HG02943 (cell line): ENCODE data around the gene KRT16.
"Not testable (repeated sequence)": the region's sequence is repeated elsewhere in the genome, so short reads cannot be mapped to it uniquely, and the experiment has no call there.

Experiments
- ATAC-seq: cut with Tn5 transposase; IDR thresholded peaks from one replicate; pipeline ENCODE4 v1.9.1; 2021; ENCODE audit warnings: mild to moderate bottlenecking, low read depth, moderate library complexity; ENCODE audit not compliant: unreplicated experiment

The KRT16 gene

DNA sequence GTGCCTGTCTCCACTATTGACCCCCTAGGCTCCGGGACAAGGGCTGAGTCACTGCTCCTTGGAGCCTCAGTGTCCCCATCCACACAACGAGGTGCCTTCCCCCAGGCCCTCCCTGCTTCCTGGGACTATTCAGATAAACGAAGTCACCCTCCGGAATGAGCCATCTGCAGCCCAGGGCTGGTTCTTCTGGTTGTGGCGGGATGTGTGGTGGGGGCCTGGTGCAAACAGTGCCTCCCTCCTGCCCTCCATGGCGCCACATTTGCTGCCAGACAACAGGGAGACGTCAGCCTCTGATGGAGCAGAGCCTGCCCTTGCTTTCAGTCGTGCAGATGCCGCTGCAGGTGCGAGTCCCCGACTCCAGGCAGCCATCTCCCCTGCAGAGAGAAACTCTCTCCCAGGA, 5.1 kb upstream of the KRT16 start:
- ATAC-seq, result no peak

DNA sequence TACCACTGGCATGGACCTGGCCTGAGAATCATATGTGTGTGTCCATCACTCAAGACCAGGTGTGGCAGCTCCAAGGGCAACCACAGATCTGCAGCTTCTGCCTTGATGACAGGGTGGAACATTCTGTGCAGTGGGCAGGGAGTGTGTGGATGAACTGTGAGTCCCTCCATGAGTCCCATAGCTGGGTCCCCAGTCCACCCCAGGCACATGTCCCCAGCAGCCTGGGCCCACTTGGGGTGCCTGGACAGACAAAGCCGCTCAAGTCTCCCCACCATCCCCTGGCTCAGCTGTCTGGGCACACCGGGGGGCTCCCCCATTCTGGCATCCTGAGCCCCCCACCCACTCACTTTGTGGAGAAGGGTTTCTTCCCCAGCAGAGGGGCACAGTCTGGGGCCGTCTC, 4.6 kb upstream of the KRT16 start:
- ATAC-seq, result no peak

DNA sequence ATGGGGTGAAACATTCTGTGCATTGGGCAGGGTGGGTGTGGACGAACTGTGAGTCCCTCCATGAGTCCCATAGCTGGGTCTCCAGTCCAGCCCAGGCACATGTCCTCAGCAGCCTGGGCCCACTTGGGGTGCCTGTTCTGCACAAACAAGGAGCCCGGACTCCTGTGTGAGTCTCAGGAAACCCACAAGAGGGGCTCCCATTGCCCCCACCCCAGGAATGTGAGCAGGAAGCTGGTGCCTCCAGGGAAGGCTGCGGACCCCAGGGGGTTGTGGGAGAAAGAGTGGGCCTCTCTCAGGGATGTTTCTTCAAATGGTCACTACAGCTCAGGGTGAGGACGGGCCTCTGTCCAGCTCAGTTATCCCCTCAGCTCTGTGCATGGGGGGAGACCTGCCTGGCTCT, 3.9 kb upstream of the KRT16 start:
- ATAC-seq, result not testable (repeated sequence)

DNA sequence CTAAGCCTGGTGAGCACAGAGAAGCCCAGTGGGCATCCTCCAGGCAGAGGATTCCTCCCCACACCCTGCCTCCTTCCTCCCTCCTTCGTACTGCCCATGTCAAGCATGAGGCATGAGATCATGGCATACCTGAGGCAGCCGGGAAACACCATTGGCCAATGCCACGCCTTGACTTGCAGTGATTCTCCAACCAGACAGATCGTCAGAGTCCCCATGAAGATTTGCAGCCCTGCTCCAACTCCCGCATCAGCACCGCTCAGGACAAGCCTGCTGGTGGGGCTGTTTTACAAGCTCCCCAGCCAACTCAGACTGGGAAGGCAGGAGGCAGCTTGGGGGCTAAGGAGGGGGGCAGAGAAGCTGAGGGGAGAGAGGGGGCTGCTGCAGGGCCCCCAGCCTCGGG, 2.9 kb upstream of the KRT16 start:
- ATAC-seq, result no peak

DNA sequence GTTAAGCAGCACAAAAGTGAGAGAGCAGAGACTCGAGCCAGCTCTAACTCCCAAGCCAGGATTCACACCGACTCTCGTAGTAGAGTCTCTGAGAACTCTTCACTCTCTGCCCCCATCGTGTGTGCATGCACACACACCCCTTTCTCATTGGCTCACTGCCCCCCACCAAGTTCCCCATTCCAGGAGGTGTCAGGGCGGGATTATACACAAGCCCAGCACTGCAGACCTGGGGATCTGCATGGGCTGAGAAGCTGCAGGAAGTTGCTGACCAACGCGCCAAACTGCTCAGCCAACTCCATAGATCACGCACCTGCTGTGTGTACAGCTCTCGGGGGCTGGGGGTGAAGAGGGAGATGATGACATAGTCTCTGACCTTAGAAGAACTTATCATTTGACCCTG, 2.2 kb upstream of the KRT16 start:
- not testable (repeated sequence) for ATAC-seq

DNA sequence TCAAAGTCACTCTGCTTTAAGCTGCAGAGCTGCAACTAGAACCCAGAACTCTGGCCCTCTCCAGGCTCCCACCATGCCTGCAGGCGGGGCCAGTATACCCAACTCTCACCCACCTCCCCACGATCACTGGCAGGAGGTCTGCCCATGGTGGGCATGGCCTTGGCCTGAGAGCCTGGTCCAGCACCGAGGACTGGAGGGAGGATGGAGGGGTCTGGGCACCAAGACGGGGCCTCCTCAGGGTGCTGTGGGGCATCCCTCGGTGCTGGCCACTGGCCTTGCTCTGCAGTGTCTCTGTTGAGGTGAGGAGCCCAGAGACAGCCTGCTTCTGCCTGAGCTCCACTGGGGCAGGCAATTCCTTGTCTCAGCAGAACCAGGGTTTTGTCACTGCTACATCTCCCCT, 1.5 kb upstream of the KRT16 start:
- no peak for ATAC-seq

DNA sequence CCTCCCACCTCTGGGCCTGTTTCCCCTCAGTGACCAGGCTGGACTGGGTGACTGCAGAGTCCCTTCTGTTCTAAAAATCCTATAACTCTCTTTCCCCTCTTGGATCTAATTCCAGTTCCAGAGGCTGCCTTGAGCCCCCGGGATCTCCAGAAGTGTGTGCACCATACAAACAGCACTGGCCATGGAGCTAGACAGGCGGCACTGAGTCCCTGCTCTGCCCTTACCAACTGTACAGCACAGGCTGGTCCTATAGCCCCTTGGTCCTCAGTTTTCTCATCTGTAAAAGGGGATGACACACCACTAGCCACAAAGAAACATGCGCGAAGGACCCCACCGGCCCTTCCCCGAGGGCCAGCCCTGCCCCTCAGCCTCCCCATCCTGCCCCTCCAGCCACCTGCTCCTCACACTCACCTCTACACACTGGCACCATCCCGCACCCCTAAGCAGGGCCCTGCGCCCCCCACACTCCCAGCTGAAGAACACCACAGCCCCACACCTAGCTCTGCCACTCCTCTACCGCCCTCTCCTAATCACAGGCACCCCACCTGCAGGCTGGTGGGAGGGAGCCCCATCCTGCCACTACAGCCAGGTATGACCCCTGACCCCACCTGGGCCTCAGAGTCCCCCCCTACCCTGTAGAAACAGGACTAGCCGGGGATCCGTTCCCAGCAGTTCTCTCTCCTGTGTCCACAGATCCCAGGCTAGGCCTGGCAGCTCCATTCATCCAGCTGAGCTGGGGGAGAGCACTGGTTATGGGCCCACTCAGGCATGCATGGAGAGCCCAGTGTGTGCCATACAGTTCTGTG, 913 bp upstream of the KRT16 start:
- no peak for ATAC-seq

DNA sequence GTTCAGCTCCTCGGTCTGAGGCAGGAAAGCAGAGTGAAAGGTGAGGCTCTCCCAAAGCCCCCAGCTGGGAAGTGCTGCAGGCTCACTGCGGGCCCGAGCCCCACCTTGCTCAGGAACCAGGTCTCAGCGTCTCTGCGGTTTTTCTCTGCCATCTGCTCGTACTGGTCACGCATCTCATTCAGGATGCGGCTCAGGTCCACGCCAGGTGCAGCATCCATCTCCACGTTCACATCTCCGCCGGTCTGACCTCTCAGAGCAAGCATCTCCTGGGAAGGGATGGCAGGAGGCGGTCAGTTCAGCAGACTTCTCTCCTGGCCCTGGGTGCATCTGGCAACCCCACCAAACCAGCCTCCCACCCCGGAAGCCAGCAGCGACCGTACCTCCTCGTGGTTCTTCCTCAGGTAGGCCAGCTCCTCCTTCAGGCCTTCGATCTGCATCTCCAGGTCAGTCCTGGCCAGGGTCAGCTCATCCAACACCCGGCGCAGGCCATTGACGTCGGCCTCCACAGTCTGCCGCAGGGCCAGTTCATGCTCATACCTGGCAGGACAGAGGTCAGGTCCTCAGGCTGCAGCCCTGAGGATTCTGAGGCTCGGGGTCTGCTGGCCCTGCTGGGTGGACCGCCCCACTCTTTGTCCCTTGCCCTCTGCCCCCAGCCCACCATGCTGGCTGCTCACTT, 1.5 kb downstream of the KRT16 start:
- no peak for ATAC-seq

DNA sequence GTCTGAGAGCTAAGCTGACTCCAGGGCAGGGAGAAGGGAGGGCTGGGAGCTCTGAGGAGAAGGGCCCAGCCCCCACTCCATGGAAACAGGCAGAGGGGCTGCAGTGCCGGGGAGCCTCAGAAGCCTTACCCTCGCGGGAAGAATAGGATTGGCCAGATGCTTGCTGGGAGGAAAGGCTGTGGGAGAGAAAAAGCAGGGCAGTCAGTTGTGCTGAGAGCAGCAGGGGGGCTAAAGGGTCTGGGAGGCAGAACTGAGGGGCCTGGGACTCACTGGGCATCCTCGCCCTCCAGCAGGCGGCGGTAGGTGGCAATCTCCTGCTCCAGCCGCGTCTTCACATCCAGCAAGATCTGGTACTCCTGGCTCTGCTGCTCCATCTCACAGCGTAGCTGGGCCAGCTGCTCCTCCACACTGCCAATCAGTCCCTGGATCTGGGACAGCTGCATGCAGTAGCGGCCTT, 2.5 kb downstream of the KRT16 start:
- ATAC-seq, result not testable (repeated sequence)

DNA sequence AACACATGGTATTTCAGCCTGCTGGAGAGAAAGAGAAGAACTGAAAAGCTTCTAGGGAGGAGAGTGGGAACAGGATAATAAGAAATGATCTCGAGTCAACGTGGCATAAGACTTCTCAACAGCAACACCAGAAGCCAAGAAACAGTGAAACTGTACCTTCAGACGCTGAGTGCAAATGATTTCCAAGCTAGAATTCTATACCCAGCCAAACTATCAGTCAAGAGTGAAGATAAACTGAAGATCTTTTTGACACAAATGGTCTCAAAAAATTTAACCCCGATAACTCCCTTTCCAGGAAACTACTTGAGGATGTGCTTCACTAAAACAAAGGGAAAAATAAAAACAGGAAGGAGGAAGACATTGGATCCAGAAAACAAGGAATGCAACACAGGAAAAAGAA, 5.6 kb downstream of the KRT16 start:
- ATAC-seq, result not testable (repeated sequence)

DNA sequence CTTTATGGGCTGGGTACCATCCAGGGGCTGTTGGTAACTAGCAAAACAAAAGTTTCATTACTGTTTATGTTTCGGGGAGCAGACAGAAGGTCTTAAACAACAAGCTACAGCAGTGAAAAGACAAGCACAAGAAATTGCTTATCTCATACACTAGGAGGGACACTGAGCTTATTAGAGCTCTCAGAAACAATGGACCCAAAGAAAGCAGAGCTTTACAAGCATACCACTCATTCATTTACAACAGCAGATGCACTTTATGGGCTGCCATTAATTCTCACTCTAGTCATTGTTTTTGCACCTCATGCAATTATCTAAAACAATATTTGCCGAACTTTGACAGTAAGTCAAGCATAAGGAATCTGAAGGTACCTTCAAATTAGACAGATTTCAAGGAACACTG, 10.0 kb downstream of the KRT16 start:
- ATAC-seq, result no peak

DNA sequence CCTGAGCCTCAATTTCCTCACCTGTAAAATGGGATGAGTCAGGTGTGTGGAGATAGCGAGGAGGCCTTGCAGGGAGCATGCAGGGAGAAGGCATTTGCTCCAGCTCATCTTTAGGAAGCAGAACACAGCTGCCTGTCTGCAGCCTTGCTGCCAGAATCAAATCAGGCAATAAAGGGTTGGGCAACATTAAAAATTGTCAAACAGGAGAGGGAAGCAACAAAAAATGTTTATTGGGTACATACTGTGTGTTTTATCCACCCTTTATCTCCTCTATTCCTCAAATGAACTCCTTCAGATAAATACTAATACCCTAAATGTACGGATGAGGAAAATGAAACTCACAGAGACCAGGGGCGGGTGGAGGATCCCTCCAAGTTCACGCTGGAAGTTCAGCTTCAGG, 12.2 kb downstream of the KRT16 start:
- no peak for ATAC-seq

DNA sequence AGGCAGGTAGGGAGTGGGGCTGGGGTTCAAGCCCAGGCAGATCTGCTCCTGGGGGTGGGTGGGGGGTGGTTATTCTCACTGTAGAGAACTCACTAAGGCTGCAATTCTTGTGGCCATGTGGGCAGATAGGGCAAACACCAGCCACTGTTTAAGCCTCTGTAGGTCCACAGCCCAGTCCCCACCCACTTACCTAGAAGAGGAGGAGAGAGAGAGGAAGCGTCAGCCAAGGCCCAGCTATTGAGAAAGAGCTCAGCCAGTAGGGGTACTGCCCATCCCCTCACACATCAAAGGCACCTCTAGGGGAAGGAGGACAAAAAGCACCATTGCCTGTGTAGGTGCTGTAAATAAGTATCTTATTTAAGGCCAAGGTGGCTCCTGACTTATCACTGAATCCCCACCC, 12.9 kb downstream of the KRT16 start:
- ATAC-seq, result no peak

DNA sequence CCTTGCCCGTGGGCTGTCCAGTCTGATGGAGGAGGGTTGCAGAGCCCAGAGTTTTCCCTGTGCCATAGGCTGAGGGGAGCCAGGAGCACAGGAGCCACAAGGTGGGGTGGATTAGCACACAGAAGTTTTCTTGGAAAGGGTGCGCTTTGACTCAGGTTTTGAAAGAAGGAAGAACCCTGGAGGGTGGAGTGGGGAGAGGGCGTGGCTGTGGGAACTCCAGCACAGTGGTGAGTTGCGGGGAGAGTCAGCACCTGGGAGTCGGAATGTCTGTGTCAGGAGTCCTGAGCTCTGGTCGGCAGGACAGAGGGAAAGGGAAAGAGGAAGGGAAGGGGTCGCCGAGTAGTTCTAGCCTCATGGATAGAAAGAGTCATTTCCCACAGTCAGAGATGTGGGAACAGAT, 17.0 kb downstream of the KRT16 start:
- ATAC-seq, result no peak

DNA sequence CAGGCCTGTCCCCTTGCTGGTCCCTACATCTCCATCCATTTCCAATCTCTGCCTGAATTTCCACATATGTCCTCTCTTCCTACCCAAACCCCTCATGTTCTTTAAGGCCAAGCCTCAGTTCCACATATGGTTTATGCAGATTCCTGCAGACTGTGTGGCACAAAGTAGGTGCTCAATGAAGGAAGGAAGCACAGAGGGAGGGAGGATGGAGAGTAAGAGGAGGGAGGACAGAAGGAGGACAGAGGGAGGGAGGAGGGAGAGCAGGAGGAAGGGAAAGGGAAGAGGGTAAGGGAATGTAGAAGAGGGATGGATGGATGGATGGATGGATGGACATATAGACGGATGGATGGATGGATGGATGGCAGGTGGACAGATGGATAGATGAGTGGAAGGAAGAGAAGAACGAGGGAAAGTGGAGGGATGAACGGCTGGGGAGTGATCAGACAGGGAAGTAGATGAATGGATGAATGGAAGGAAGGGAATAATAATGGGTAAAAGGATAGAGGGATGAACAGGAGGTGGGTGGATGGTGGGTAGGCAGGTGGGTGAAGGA, 18.1 kb downstream of the KRT16 start:
- no peak for ATAC-seq

DNA sequence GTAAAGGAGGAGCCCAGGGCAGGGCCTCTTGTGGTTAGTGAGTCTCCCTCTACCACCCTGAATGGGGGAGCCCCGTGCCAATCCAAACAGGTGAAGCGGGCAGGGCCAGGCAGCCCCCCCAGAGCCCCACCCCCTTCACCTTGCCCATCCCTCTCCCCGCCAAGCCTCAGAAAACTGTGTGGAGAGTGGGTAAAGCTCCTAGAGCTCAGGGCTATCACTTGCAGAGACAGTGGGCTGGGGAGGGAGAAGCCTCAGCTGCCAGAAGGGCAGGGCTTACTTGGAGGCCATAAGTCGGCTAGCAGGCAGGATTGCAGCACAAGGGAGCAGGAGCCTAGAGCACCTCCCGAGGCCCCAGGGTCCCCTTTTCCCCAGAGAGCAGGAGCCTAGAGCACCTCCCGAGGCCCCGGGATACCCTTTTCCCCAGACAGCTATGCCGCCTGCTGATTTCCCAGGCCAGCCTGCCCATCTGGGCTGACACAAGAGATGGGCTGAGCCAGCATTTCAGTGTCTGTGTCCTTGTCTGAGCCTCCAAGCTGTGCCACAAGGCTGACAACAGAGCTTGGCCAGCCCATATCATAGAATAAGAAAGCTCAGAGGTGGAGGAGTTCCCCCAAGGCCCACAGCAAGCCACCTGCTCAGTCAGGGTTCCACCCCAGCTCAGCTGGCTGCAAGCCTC, 19.1 kb downstream of the KRT16 start:
- no peak for ATAC-seq

DNA sequence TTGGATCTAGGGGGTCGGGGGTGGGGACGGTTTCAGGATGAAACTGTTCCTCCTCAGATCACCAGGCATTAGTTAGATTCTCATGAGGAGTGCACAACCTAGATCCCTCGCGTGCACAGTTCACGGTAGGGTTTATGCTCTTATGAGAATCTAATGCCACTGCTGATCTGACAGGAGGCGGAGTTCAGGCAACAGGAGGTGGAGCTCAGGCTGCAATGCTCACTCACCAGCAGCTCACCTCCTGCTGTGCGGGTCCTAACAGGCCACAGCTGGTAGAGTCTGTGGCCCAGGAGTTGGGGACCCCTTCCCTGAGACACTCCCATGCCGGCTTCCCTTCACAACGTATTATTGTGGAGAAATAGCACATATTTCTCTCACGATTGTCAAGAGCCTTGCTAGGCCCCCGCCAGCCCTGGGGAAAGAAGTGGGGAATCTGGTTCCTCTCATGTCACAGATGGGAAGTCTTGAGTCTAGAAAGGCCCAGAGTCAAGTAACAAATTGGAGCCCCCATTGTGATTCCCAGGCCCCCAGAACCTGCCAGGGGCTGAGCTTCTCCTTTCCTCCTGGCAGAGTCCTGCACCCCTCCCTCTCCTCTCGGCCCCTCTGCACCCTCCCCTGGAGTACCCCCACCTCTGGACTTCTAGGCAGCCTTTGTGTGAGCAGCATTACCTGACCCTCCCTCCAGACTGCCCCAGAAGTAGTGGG, 19.8 kb downstream of the KRT16 start:
- no peak for ATAC-seq

DNA sequence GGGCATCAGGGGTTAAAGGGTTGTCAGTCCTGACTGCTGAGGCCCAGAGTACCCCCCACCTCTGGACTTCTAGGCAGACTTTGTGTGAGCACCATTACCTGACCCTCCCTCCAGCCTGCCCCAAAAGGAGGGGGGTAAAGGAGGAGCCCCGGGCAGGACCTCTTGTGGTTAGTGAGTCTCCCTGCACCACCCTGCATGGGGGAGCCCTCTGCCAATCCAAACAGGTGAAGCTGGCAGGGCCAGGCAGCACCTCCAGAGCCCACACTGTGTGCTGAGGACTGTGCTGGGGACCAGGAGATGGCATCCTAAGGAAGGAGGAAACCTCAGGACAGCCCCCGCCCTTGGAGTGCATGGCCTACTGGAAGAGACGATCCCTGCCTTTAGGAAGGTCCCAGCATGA, 23.3 kb downstream of the KRT16 start:
- no peak for ATAC-seq

DNA sequence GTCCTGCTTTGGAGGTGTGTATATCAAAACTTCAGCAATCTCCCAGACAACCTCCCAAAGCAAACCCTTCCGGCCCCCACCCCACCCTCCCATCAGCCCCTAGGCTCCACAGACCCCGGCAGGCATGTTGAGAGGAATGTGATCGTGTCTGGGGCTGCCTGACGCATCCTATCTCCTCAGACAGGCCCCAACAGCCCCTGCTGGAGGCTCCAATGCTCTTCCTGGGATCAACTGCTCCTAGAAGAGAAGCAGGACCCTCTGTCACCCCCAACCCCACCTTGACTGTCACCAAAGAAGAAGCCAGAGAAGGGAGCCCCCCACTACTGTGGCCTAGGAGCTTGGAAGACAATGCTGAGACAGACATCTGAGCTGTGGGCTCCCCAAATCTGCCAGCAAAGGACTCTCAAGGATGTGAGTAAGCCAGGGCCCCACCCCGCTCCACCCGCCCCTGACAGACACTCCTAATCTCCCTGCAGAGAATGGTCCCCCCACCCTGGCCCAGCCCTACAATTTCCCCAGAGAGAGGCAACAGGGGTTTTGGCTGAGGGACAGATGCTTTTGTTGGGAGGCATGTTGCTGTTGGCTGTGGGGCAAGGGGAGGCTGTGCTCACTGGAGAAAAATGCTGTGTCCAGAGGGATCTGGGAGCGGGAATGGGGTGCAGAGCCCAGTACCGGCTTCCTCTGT, 24.3 kb downstream of the KRT16 start:
- ATAC-seq, result no peak

DNA sequence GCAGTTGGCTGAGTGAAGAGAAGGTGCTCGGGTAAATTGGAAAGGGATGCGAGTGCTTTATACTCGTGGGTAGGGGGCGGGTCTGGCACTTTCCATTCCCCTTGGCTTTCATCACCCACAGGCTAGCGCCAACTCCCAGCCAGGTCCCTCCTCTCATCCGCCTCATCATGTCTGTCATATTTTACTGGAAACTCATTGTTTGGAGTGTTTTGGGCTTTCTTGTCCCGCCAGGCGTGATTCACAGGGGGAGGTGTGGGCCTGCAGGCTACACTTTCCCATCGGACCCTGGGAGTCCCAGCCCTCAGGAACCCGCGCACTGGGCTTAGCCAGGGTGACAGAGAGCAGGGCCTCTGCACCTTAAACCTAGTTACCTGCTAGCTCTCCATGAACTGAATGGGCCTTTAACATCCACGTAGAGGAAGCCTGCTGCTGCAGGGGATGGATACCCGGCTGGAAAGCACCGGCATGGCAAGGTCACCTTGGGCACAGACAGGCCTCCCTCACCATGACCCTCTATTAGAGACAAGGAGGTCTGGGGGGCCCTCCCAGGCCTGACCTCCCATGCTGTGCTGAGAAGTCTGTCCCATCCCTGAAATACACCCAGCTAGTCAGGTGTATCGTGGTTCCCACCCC, 25.6 kb downstream of the KRT16 start, which contains the start of gene KRT14:
TSS of gene KRT14 (minus strand) at position 33 of the 633 bp plus-strand sequence. CDS start 61 bp downstream, outside the sequence.
- ATAC-seq, result no peak
